ENCODE data around the gene CD99. TPM values are rescaled to one million over a fixed set of nuclear protein-coding genes. Genes with fewer than 3 reads are reported as not detected.

Gene CD99
- total RNA-seq, 1 donor = 355 TPM

DNA sequence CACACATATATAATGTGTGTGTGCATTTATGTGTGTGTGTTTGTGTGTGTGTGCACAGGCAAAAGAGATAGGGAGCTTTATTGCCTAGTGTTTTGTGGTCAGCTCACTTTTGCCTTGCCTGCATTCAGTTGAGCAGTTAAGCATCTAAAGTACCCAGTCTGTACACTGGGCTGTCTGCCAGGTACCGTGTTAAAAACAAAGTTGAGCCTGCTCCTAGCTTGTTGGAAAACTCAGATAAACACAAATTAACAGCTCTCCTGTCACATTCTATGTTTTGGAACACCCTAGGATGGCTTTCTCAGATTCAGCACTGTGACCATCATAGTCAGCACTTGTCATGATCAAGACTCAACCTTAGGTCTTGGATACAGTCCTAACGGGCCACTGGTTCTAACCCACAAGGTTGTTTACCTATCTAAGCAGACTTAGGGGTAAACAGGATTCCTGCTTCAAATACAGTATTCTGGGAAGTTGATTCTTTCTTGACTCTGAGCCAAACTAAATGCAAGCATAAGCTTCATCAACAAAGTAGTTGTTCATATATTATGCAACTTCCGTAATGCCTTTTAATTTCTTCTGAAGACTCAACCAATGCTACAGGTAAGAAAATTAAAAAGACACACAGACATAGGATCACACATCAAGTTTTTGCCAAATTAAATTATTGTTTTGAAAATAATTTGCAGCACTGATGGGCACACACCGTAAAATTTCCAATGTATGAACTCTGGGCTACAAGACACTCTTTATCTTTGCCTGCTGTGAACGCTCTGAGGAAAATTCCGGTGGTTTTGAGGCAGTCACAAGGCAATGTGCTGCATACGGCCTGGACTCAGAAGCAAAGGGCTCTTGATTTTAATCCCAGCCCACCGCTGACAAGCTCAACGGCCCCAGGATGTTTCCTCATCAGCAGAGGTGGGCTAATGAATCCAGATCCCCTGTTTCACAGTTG lies 11.3 kb upstream of the CD99 start:
- H3K4me3 ChIP-seq (ENCODE audit: low read depth, low read length) = no peak overlapping the region
- DNase-seq (ENCODE audit: low read depth) = peak; percentile 58
- no peak for TF ChIP-seq CTCF (IDR thresholded peaks at IDR 0.05; ENCODE audit: insufficient read depth, low read length)

DNA sequence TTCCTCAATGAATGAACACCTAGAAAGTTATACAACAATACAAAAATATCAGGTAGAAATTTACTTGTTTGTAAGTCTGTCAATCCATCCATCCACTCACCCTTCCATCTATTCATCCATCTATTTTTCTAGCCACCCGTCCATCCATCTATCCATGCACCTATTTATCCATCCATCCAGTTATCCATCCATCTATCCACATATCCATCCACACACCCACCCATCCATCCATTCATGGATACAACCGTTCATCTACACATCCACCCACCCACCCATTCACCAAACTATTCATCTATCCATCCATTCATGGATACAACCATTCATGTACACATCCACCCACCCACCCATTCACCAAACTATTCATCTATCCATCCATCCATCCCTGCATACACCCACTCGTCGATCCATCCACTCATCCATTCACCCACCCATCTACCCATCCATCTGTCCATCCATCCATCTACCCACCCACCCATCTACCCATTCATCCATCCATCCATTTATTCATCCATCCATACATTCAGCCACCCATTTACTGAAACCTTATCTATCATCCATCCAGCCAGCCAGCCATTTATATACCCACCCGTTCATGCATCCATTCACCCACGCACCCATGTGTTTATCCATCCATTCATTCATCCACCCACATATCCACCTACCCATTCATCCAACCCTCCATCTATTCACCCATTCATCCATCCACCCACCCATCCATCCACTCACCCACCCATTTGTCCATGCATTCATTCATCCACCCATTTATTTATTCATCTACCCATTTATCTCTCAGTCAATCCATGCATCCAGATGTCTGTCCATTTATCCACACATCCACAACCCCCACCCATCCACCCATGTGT lies 10.4 kb upstream of the CD99 start:
- no peak for DNase-seq (ENCODE audit: low read depth)
- no peak for TF ChIP-seq CTCF (IDR thresholded peaks at IDR 0.05; ENCODE audit: insufficient read depth, low read length)
- H3K4me3 ChIP-seq (ENCODE audit: low read depth, low read length) = no peak overlapping the region

DNA sequence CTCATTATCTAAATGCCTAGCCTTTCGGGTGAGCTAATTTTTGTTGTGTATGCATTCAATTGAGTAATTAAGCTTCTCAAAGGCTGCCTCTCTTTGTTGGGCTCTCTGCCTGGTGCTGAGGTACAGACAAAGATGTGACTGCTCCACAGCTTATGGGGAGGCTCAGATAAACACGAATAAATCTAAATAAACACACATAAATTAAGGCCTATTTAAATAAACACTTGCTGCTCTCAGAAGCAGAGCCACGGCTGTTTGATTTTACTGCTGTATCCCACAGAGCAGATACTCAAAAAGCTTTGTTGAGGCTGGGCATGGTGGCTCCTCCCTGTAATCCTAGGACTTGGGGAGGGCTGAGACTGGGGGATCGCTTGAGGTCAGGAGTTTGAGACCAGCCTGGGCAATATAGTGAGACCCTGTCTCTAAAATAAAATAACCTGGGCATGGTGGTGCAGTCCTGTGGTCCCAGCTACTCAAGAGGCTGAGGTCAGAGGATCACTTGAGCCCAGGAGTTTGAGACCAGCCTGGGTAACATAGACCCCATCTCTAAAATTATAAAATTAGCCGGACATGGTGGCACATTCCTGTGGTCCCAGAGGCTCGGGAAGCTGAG lies 8.4 kb upstream of the CD99 start:
- no peak for DNase-seq (ENCODE audit: low read depth)
- TF ChIP-seq CTCF (IDR thresholded peaks at IDR 0.05; ENCODE audit: insufficient read depth, low read length) = no peak
- no peak overlapping the region for H3K4me3 ChIP-seq (ENCODE audit: low read depth, low read length)

GRCh38 chrX:2684256-2684655 lies 6.8 kb upstream of the CD99 start:
- TF ChIP-seq CTCF (IDR thresholded peaks at IDR 0.05; ENCODE audit: insufficient read depth, low read length) = no peak
- no peak for DNase-seq (ENCODE audit: low read depth)

DNA sequence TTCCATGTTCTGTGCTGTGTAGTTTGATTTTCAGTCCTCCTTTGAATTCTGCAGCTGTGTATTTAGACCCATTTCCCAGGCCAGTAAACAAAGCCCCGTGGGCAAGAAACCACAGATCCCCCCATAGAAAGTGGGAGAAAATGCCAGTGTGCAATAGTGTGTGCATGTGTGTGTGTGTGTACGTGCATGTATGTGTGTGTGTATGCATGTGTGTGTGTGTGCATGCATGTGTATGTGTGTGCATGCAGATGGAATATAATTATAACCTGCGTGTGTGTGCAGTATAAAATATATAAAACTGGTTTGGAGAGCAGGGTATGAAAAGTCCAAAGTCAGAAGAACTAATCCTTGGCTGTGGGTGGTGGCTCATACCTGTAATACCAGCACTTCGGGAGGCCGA lies 5.2 kb upstream of the CD99 start:
- no peak for TF ChIP-seq CTCF (IDR thresholded peaks at IDR 0.05; ENCODE audit: insufficient read depth, low read length)
- DNase-seq (ENCODE audit: low read depth) = no peak
- H3K4me3 ChIP-seq (ENCODE audit: low read depth, low read length) = no peak overlapping the region

More at GRCh38 chrX:2684256-2684655, 6.8 kb upstream of the CD99 start:
- H3K4me3 ChIP-seq (ENCODE audit: low read depth, low read length) = no peak overlapping the region
